NCI-H446 (cell line): ENCODE data around the gene CHAD.
"Not testable (repeated sequence)": the region's sequence is repeated elsewhere in the genome, so short reads cannot be mapped to it uniquely, and the experiment has no call there.

Experiments used
- DNase-seq, 2 experiments: peaks; one replicate each; lab custom pipeline; 2025; lab: John Stamatoyannopoulos, UW

CHAD gene

DNA sequence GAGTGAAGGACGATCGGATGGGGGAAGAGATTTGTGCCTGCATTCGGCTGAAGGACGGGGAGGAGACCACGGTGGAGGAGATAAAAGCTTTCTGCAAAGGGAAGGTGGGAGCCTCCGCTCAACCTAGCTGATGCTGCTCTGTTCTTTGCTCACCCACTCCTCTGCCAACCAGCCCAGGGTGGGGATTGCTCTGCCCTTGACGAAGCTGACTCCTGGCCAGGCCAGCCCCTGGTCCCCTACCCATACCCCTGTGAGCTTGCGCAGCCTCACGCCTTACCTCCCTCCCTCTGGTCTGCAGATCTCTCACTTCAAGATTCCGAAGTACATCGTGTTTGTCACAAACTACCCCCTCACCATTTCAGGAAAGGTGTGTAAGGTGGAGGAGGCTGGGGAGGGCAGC lies 5.2 kb upstream of the CHAD start:
- DNase-seq = no peak

DNA sequence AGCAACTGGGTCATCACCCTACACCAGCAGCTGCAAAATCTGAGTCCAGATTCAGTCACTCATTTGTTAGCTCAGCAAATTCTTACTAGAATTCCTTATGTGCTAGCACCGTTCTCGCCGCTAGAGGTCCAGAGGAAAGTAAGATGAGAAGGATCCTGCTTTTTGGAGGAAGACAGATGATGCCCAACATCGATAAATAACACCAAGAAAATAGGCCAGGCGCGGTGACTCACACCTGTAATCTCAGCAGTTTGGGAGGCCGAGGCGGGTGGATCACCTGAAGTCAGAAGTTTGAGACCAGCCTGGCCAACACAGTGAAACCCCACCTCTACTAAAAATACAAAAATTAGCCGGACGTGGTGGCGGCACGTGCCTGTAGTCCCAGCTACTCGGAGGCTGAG lies 4.1 kb upstream of the CHAD start:
- not testable (repeated sequence) for DNase-seq

- no peak for DNase-seq
Observed at GRCh38 chr17:50472286-50472685, 3.6 kb upstream of the CHAD start.

DNA sequence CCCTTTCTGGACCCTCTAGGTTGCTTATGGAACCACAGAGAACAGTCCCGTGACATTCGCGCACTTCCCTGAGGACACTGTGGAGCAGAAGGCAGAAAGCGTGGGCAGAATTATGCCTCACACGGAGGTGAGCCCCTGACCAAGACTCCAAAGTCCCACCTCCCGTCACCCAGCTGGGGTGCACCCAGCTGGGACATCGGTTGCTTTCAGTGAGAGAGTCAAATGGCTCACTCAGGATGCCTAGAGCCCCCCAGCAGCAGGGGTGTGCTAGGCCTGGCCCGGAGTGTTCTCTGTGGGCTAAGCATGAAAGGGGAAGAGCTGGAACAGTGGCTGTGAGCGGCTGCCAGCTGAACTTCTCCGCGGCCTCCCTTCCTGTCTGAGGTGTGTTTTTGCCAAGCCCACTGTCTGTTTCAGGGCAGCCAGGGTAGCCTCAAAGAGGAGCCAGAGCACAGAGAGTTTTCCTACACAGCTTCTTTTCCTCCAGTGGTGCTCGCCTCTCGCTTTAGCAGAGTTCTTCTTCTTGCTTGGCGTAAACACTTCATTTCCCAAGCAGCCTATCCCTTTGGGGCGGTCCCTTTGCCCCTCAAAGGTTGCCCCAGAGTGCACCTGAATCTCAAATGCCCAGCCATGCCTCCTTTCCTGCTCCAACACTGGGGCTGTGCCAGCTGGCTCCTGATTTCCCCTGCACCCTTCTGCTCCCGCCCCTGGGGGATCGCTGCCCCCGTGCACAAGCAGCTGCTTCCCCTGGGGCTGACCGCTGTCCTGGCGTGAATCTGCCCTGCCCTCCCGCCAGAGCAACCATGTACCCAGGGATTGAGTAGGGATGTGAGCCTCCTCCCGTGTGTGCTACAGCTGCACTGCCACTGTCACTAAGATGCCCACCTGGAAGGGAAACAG lies 2.6 kb upstream of the CHAD start:
- DNase-seq = no peak

DNA sequence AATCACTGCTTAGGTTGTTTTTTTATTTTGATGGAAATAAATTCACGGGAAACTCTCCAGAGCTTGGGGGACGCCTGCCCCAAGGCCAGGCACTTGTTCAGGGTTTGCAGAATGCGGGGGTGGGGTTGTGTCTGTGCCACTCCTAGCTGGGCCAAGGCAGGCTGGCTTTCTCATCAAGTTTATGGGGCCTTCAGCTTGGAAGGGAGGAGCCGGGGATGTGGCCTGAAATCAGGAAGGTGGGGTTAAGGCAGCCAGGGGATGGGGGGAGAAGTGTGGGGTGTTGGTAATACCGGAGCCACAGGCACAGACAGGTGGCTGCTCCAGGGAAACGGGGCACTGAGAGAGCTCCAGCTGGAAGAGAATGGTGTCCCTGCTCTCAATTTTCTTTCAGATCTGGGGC lies 1.7 kb upstream of the CHAD start:
- no peak for DNase-seq

DNA sequence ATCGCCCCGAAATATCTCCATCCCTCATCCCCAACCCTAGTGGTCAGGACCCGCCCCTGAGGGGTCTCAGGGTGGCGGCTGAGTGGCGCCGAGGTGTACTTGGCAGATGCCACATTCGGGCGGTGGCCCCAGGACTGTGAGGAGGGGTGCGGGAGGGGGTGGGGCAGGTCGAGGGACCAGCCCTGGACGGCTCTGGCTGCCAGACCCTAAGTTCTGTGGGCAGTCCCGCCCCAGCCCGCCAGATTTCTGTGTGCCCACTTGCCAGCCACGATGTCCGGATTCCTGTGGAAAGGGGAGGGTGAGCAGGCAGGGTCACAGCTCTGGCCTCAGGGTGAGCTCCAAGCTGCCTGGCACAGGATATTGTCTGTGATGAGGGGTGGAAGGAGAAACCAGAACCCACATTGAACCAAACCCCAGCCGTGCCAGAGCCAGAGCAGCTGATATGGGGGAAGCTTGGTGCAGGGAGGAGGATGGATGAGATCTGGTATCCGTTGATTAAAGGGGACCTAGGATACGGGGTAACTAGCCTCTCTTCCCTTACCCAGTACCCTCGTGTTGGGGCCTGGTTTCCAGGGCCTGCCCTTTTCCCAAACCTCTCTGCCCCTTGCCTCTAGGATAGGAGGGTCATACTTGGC lies 1.1 kb upstream of the CHAD start:
- DNase-seq = no peak

GRCh38 chr17:50469208-50469605 lies 527 bp upstream of the CHAD start:
- DNase-seq = no peak

GRCh38 chr17:50467855-50468303 lies 801 bp downstream of the CHAD start:
- DNase-seq = no peak

- no peak for DNase-seq
Observed at GRCh38 chr17:50467114-50467854, 1.4 kb downstream of the CHAD start.

- DNase-seq = no peak
Observed at GRCh38 chr17:50466371-50467113, 2.1 kb downstream of the CHAD start.

DNA sequence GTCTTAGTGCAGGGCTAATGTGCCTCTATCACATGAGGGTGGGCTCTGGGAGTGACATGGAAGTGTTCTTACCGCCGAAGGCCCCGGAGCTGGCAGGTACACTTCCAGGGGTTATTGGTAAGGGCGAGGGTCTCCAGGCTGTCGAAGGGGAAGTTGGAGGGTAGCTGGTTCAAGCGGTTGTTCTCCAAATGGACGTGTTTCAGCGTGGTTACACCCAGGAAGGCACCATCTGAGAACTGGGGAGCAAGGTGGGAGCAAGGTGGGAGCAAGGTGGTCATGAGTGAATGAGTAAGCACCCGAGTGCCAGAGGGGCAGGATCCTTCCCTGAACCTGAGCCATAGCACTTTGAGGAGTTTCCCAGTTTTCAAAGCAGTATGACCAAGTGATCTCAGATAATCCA lies 3.0 kb downstream of the CHAD start:
- DNase-seq = no peak

GRCh38 chr17:50465171-50465570 lies 3.5 kb downstream of the CHAD start:
- DNase-seq = no peak

DNA sequence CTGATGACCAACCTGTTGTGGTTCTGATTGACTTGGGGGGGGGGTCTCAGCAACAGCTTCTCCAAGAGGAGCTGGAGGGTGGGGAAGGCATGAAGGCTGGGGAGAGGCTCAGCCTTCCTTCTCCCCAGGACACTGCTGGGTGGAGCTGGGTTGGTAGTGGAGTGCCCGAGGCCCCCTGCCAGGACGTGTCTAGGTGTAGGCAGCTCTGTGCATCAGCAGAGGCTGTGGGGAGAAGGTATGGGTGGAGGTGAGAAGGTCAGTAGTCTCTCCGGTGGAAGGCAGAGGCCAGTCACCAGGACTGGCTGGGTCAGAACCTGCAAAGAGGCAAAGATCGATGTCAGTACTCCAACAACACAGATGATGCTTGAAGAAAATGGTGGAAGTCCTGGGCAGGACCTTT lies 3.9 kb downstream of the CHAD start:
- DNase-seq = no peak

DNA sequence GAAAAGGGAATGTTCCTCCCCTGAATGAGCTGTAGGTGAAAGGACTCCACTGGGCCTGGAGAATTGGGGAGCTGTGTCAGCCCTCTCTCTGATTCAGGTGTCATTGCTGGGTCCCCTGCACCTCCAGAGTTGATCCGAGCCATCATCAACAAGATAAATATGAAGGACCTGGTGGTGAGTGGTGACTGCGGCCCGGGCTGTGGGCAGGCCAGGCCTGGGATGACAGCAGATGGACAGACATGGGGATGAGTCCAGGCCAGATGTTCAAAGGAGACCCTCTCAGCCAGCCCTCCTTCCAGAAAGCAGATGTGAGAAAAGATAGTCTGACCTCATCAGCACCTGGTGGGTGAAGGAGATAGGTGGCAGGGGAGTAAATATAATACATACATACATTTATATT lies 4.6 kb downstream of the CHAD start:
- DNase-seq = no peak

GRCh38 chr17:50462446-50462845 lies 6.2 kb downstream of the CHAD start:
- no peak for DNase-seq

DNA sequence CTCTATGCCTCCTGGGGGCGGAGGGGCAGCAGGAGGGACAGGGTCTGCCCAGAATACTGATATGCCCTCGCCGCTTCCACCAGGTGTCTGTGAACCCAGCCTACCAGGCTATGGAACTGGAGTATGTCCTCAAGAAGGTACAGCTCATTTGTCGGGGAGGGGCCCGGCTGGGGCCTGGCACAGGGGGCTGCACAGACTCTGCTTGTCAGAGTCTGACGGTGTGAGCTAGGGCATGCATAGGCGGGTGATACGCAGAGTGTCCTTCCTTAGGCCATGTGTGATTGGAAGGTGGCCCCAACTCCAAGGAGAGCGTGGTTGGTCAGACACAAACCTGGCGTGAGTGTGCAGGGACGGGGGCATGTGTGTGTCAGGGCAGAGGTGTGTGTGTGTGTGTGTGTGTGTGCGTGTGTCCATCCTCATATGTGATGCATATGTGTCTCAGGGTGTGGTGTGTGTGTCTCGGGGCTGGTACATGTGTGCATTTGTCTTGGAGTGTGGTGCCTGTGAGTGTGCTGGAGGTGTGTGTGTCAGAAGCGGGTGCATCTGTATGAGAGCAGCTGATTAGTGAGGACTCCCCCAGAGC lies 7.0 kb downstream of the CHAD start:
- no peak for DNase-seq

DNA sequence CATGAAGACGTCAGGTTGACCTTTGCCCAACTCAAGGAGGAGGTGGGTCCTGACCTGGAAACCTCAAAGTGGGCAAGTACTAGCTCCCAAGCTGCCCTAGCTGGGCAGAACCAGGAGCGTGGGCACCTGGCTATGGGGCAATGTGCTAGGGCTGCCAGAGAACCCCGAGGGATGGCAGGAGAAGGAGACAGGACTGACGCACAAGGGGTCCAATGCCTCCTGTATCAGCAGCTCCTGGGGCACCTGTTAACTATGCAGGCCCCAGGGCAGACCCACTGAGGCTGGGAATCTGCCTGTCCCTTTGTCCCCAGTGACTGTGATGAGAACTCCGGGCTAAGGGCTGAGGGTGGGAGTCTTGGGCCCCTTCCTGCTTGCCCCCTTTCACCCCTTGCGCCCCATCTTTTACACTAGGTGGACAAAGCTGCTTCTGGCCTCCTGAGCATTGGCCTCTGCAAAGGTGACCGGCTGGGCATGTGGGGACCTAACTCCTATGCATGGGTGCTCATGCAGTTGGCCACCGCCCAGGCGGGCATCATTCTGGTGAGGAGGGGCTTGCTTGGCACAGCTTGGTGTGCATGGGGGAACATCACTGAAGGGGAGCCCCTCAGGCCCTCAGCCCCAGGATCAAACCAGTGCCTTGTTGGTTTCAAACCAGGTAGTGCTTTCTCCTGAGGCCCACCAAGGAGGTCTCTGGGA lies 7.7 kb downstream of the CHAD start:
- no peak for DNase-seq

- DNase-seq = no peak
Observed at GRCh38 chr17:50459756-50460155, 8.9 kb downstream of the CHAD start.

DNA sequence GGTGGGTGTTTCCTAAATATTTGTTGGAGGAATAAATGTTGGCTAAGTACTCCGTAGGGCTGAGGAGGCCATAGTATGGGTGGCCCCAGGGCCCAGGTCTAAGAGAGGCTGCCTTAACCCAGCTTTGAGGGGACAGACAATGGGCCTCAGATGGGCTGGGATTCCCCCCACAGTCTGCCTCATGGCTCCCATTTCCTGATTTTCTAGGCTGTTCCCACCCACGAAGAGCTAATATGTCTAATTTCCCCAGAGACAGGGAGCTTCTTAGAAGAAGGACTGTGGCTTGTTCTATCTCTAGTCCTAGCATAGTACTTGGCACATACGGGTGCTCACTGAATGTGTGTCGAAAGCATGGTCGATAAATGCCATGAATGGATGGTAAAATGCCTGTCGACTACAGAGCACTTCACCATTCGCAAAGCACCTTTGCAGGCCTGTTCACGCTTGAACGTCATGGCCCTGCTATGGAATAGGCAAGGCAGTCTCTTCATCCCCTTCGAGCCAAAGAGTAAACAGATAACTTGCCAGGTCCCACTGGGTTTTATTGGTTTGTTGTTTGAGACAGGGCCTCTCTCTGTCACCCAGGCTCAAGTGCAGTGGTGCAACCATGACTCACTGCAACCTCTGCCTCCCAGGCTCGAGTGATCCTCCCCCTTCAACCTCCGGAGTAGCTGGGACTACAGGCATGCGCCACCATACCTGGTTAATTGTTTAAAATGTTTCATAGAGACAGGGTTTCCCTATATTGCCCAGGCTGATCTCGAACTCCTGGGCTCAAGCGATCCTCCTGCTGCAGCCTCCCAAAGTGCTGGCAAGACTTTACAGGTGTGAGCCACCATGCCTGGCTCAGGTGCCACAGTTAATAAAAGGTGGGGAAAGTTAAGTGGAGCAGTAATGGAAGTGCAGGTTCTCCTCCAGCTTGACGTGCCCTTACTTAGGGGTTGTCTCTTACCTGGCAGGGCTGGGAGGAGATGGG lies 9.7 kb downstream of the CHAD start:
- no peak for DNase-seq

DNA sequence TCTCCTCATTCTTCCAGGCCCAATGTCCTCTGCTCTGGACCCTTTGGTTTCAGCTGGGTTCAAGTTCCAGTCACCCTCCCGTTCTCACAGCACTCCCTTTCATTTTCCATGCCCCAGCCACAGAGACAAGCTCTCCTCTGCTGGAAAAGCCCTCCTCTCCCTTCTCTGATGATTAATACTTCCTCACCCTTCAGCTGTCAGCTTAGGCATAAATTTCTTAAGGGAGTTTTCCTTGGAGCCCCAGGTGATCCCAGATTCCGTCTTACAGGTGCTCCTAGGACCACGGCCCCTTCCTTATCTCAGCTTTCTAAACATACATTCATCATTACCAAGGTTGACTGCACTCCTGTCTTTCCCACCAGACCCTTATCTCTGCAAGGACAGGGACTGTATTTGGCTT lies 10.4 kb downstream of the CHAD start:
- DNase-seq = no peak
